CD8-positive, alpha-beta memory T cell (primary cell): ENCODE results near the gene ZNF579. TPM values are rescaled to one million over a fixed set of nuclear protein-coding genes. Genes with fewer than 3 reads are reported as not detected.

ENCODE experiments used
- CTCF ChIA-PET: fragments of 350-600 bp; sonication (Branson Sonifier 250); formaldehyde crosslinking; loops from one replicate; lab custom pipeline; 2021; ENCODE audit warnings: antibody characterized with exemption; lab: Charles Lee
- POLR2A ChIA-PET: fragments of 350-600 bp; sonication (Branson Sonifier 250); formaldehyde crosslinking; loops from one replicate; lab custom pipeline; 2021; ENCODE audit warnings: antibody characterized with exemption; lab: Charles Lee
- DNase-seq, 5 donors: peaks; one replicate each; pipeline versions ENCODE4 v3.0.0 to v3.0.0-alpha.2; 2020 to 2022; ENCODE audit warnings: mixed read lengths in 1 of 5
- H3K27ac ChIP-seq: one replicate; pipeline ENCODE4 v1.7.0; 2013; ENCODE audit warnings: low read depth, mild to moderate bottlenecking, low read length, moderate library complexity
- H3K27me3 ChIP-seq: 2 replicates; pipeline ENCODE4 v1.7.0; 2013; ENCODE audit warnings: low read length, mild to moderate bottlenecking; ENCODE audit not compliant: insufficient read depth, poor library complexity, severe bottlenecking
- H3K36me3 ChIP-seq: 2 replicates; pipeline ENCODE4 v1.7.0; 2013; ENCODE audit warnings: mild to moderate bottlenecking, low read length, moderate library complexity; ENCODE audit not compliant: insufficient read depth
- H3K4me1 ChIP-seq: 2 replicates; pipeline ENCODE4 v1.7.0; 2013; ENCODE audit warnings: mild to moderate bottlenecking, low read length, moderate library complexity; ENCODE audit not compliant: insufficient read depth
- H3K4me3 ChIP-seq: 2 replicates; pipeline ENCODE4 v1.7.0; 2013; ENCODE audit warnings: mild to moderate bottlenecking, low read length
- H3K9me3 ChIP-seq: 2 replicates; pipeline ENCODE4 v1.7.0; 2013; ENCODE audit warnings: mild to moderate bottlenecking, low read length
- H3K27ac Mint-ChIP-seq, 8 donors: one replicate each; pipeline ENCODE4 v1.8.0; 2020 to 2021; ENCODE audit warnings: mixed read lengths in 8 of 8, mild to moderate bottlenecking in 6 of 8, inconsistent platforms in 3 of 8, moderate library complexity in 3 of 8
- H3K27me3 Mint-ChIP-seq, 2 donors: one replicate each; pipeline ENCODE4 v1.8.0; 2020 to 2021; ENCODE audit warnings: mixed read lengths in 2 of 2, mild to moderate bottlenecking in 1 of 2, moderate library complexity in 1 of 2
- H3K36me3 Mint-ChIP-seq, 3 donors: one replicate each; pipeline ENCODE4 v1.8.0; 2020 to 2021; ENCODE audit warnings: mixed read lengths in 3 of 3, inconsistent platforms in 1 of 3, mild to moderate bottlenecking in 1 of 3
- H3K4me1 Mint-ChIP-seq, 3 donors: one replicate each; pipeline ENCODE4 v1.8.0; 2020 to 2021; ENCODE audit warnings: mixed read lengths in 3 of 3, inconsistent platforms in 1 of 3, mild to moderate bottlenecking in 1 of 3
- H3K4me3 Mint-ChIP-seq, 7 donors: one replicate each; pipeline ENCODE4 v1.8.0; 2020 to 2021; ENCODE audit warnings: mixed read lengths in 7 of 7, mild to moderate bottlenecking in 6 of 7, moderate library complexity in 4 of 7, inconsistent platforms in 2 of 7
- H3K9me3 Mint-ChIP-seq, 5 donors: one replicate each; pipeline ENCODE4 v1.8.0; 2020 to 2022; ENCODE audit warnings: mixed read lengths in 5 of 5, mild to moderate bottlenecking in 3 of 5, moderate library complexity in 2 of 5, inconsistent platforms in 1 of 5
- polyA plus RNA-seq: library from polyadenylated mRNA; unstranded; fragments of 300-500 nt; fragmentation: Illumina TruSeq; gene quantifications from one replicate; pipeline ENCODE4 v1.2.3, GENCODE V29; 2021
- total RNA-seq, 2 experiments: library from RNA; stranded (reverse); gene quantifications; one replicate each; pipeline ENCODE4 v1.2.3, GENCODE V29; 2021

The ZNF579 gene
- total and polyA plus RNA-seq, 3 experiments from 2014 or later = 0.35 to 6.6 (median 6.0) TPM

GRCh38 chr19:55549500-55550320 is 30.9 kb downstream of the ZNF579 start:
- Histone ChIP-seq H3K27me3 (no peaks in the 10 kb centered on the region), H3K36me3 (no peaks in the 10 kb centered on the region), H3K4me1 (no peaks in the 10 kb centered on the region), H3K4me3 (no peak overlapping the region), H3K9me3 (no peaks in the 10 kb centered on the region), H3K27ac (no peak overlapping the region)
- Mint-ChIP-seq H3K4me3 (no peak overlapping the region), H3K27ac (no peak overlapping the region), H3K36me3 (no peaks in the 10 kb centered on the region), H3K4me1 (no peaks in the 10 kb centered on the region), H3K27me3 (peaks cover 13 to 45% of the 10 kb centered on the region in 2 donors), H3K9me3 (no peaks in the 10 kb centered on the region)
- peak in 1 of 5 donors; percentile 9 for DNase-seq
- POLR2A ChIA-PET = no interaction called here
- CTCF ChIA-PET = no interaction called here

- no peak overlapping the region for H3K27ac Mint-ChIP-seq
- no peaks in the 10 kb centered on the region for H3K27me3 ChIP-seq
- no peaks in the 10 kb centered on the region for H3K9me3 ChIP-seq
- peaks cover 11 to 41% of the 10 kb centered on the region in 2 donors for H3K27me3 Mint-ChIP-seq
- H3K4me1 ChIP-seq = no peaks in the 10 kb centered on the region
- no peak overlapping the region for H3K4me3 ChIP-seq
- ChIA-PET POLR2A (no interaction called here), CTCF (interaction anchor here (0.6 kb wide), 1 partner anchor 27 kb away, joined by 4 read pairs; no protein-coding TSS in a partner anchor)
- no peak for DNase-seq
- no peaks in the 10 kb centered on the region for H3K9me3 Mint-ChIP-seq
- peak overlapping the region; percentile 61 for H3K27ac ChIP-seq
- H3K36me3 ChIP-seq = no peaks in the 10 kb centered on the region
- H3K4me3 Mint-ChIP-seq = no peak overlapping the region
- no peaks in the 10 kb centered on the region for H3K36me3 Mint-ChIP-seq
- H3K4me1 Mint-ChIP-seq = no peaks in the 10 kb centered on the region
Observed at GRCh38 chr19:55546822-55547614, 33.6 kb downstream of the ZNF579 start.

GRCh38 chr19:55546011-55546410 is 34.6 kb downstream of the ZNF579 start:
- H3K27me3 Mint-ChIP-seq = peaks cover 8 to 35% of the 10 kb centered on the region in 2 donors
- Histone ChIP-seq H3K27me3 (no peaks in the 10 kb centered on the region), H3K27ac (no peak overlapping the region), H3K36me3 (no peaks in the 10 kb centered on the region), H3K4me3 (no peak overlapping the region), H3K9me3 (no peaks in the 10 kb centered on the region), H3K4me1 (no peaks in the 10 kb centered on the region)
- no peaks in the 10 kb centered on the region for H3K9me3 Mint-ChIP-seq
- no peaks in the 10 kb centered on the region for H3K36me3 Mint-ChIP-seq
- no peak for DNase-seq
- H3K27ac Mint-ChIP-seq = no peak overlapping the region
- H3K4me1 Mint-ChIP-seq = no peaks in the 10 kb centered on the region
- CTCF ChIA-PET = no interaction called here
- POLR2A ChIA-PET = no interaction called here
- no peak overlapping the region for H3K4me3 Mint-ChIP-seq

GRCh38 chr19:55545443-55545842 is 35.2 kb downstream of the ZNF579 start, which contains the start of gene SBK3:
TSS of gene SBK3 (minus strand) at chr19:55545543. CDS start at chr19:55545543, 0 bp downstream.
- no peaks in the 10 kb centered on the region for H3K9me3 Mint-ChIP-seq
- POLR2A ChIA-PET = no interaction called here
- Histone ChIP-seq H3K27ac (peak within 1 kb of the TSS; percentile 27), H3K36me3 (no peaks in the 10 kb centered on the region), H3K27me3 (no peaks in the 10 kb centered on the region), H3K9me3 (no peaks in the 10 kb centered on the region), H3K4me1 (no peaks in the 10 kb centered on the region), H3K4me3 (no peak within 1 kb of the TSS)
- no peak within 1 kb of the TSS for H3K27ac Mint-ChIP-seq
- no peaks in the 10 kb centered on the region for H3K36me3 Mint-ChIP-seq
- DNase-seq = no peak
- CTCF ChIA-PET = no interaction called here
- H3K27me3 Mint-ChIP-seq = peaks cover 8 to 35% of the 10 kb centered on the region in 2 donors
- no peak within 1 kb of the TSS for H3K4me3 Mint-ChIP-seq
- H3K4me1 Mint-ChIP-seq = no peaks in the 10 kb centered on the region

GRCh38 chr19:55544776-55545439 is 35.7 kb downstream of the ZNF579 start:
- no peak overlapping the region for H3K27ac Mint-ChIP-seq
- ChIA-PET CTCF (no interaction called here), POLR2A (no interaction called here)
- no peaks in the 10 kb centered on the region for H3K4me1 ChIP-seq
- H3K36me3 Mint-ChIP-seq = no peaks in the 10 kb centered on the region
- peak overlapping the region; percentile 27 for H3K27ac ChIP-seq
- no peaks in the 10 kb centered on the region for H3K9me3 Mint-ChIP-seq
- H3K27me3 Mint-ChIP-seq = peaks cover 8 to 35% of the 10 kb centered on the region in 2 donors
- no peaks in the 10 kb centered on the region for H3K4me1 Mint-ChIP-seq
- no peak overlapping the region for H3K4me3 Mint-ChIP-seq
- H3K36me3 ChIP-seq = no peaks in the 10 kb centered on the region
- H3K9me3 ChIP-seq = no peaks in the 10 kb centered on the region
- DNase-seq = no peak
- H3K4me3 ChIP-seq = no peak overlapping the region
- H3K27me3 ChIP-seq = no peaks in the 10 kb centered on the region

GRCh38 chr19:55544014-55544413 is 36.6 kb downstream of the ZNF579 start:
- ChIA-PET POLR2A (no interaction called here), CTCF (no interaction called here)
- Histone ChIP-seq H3K4me3 (no peak overlapping the region), H3K9me3 (no peaks in the 10 kb centered on the region), H3K4me1 (no peaks in the 10 kb centered on the region), H3K36me3 (no peaks in the 10 kb centered on the region), H3K27me3 (no peaks in the 10 kb centered on the region), H3K27ac (no peak overlapping the region)
- Mint-ChIP-seq H3K9me3 (no peaks in the 10 kb centered on the region), H3K4me1 (no peaks in the 10 kb centered on the region), H3K27me3 (peaks cover 7 to 32% of the 10 kb centered on the region in 2 donors), H3K27ac (no peak overlapping the region), H3K36me3 (no peaks in the 10 kb centered on the region), H3K4me3 (no peak overlapping the region)
- DNase-seq = no peak

GRCh38 chr19:55543567-55543966 is 37.1 kb downstream of the ZNF579 start:
- H3K4me3 Mint-ChIP-seq = no peak overlapping the region
- ChIA-PET CTCF (no interaction called here), POLR2A (no interaction called here)
- H3K36me3 ChIP-seq = no peaks in the 10 kb centered on the region
- no peaks in the 10 kb centered on the region for H3K36me3 Mint-ChIP-seq
- DNase-seq = no peak
- no peaks in the 10 kb centered on the region for H3K4me1 Mint-ChIP-seq
- no peak overlapping the region for H3K27ac ChIP-seq
- no peak overlapping the region for H3K4me3 ChIP-seq
- H3K9me3 Mint-ChIP-seq = no peaks in the 10 kb centered on the region
- no peaks in the 10 kb centered on the region for H3K9me3 ChIP-seq
- no peak overlapping the region for H3K27ac Mint-ChIP-seq
- H3K4me1 ChIP-seq = no peaks in the 10 kb centered on the region
- H3K27me3 Mint-ChIP-seq = peaks cover 6 to 32% of the 10 kb centered on the region in 2 donors
- H3K27me3 ChIP-seq = no peaks in the 10 kb centered on the region
